Activated CD8-positive, alpha-beta memory T cell treated with anti-CD3 and anti-CD28 coated beads, Interleukin-2, amount 50 U/mL, for 24 hours (primary cell): Measurements from ENCODE around the gene NT5C2.

Experiments
- DNase-seq: peaks from one replicate; pipeline ENCODE4 v3.0.0-alpha.2; 2020; ENCODE audit errors: extremely low read depth

The NT5C2 gene

DNA sequence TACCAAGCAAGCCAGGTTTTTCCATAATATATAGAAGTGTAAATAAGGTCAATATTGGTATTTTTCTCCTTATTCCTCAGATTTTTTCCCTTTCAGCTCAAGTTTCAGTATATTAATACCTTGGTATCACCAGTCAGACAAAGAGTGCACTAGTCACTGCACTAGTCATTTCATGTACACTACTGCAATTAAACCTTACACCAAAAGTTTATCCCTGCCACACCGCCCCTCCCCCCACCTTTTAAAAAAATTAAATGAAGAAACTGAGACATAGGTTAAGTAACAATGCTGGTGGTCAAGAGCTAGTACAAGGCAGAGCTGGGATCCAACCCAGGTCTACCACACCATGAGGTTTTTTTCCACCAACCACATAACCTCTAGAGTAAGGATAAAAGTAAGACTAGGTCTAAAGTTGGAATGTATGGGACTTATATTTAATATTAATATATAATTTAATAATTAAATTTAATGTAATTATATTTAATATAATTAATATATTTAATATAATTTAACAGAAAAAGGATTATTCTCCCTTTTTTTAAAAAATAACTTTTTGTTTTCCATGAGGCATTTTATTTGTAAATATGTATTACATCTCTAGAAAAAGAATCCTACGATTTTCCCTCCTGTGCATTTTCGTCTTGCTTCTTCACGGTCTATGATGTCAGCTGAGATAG, 68.5 kb downstream of the NT5C2 start:
- no peak for DNase-seq

DNA sequence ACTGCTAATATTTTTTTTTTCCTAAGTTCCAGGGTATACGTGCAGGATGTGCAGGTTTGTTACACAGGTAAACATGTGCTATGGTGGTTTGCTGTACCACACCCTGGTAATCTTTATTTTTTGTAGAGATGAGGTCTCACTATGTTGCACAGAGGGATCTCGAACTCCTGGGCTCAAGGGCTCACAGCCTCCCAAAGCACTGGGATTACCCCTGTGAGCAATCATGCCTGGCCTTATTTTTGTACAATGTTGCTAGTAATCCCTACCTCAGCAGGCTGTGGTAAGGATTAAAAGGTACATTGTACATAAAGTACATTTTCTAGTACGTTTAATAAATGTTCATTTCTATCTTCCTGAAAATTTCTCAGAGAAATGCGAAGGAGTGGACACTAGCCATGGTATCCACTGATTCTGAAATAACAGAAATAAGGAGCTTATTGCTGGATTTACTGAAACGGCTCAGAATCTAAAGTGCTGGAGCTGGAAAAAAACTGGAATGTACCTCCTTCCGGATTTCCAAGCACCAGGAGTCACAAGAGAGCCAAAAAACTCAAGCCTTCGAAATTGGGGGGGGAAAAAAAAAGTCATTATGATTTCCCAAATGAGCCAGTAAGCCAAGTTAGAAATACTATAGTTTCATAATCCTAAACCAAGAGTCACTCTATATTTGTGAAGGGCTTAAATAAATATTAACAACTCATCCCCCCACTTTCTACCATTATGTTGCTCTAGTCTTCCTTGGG, 69.6 kb downstream of the NT5C2 start:
- no peak for DNase-seq

DNA sequence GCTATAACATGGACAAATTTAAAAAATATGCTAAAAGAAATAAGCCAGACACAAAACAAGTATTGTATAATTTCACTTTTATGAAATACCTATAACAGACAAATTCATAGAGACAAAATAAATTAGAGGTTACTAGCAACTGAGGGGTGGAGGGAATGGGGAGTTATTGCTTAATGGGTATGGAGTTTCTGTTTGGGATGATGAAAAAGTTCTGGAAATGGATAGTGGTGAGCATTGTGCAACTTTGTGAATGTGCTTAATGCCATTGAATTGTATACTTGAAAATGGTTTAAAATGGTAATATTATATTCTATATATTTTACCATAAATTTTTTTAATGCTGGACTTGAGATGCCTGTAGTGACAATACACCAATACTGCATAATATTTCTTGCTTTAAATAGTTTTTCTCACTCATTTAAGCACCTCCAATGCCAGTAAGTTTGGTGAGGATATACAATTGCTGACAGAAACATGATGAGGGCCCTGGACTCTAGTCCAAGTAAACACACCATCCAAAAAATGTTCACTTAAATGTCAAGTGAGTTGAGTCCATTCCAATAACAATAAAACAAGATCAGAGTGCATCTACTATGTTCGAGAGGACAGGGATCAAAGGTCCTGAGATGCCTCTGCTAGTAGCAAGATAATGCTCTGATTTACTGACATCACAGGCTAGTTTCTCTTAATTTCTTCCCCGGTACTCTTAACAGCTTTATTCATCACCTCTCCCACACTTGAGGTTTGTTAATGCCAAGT, 71.9 kb downstream of the NT5C2 start:
- DNase-seq = no peak

DNA sequence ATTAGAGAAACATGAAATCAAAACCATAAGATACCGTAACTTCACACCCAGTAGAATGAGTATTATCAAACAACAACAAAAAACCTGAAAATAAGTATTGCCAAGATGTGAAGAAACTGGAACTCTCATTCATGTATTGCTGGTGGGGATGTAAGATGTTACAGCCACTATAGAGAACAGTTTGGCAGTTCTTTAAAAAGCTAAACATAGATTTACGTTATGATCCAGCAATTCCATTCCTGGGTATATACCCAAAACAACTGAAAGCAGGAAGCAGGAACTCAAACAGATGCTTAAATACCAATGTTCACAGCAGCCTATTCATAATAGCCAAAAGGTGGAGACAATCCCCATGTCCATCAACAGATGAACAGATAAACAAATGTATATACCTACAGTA, 72.5 kb downstream of the NT5C2 start:
- no peak for DNase-seq

DNA sequence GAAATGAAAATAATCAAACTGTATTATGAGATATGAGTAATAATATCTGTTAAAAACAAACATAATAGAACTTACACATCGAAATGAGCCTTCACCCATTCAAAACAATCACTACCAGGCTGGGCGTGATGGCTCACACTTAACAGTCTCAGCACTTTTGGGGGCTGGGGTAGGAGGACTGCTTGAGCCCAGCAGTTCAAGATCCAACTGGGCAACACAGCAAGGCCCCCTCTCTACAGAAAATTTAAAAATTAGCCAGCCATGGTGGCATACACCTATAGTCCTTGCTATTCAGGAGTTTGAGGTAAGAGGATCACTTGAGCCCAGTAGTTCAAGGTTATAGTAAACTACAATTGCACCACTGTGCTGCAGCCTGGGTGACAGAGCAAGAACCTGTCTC, 75.8 kb downstream of the NT5C2 start:
- DNase-seq = no peak

DNA sequence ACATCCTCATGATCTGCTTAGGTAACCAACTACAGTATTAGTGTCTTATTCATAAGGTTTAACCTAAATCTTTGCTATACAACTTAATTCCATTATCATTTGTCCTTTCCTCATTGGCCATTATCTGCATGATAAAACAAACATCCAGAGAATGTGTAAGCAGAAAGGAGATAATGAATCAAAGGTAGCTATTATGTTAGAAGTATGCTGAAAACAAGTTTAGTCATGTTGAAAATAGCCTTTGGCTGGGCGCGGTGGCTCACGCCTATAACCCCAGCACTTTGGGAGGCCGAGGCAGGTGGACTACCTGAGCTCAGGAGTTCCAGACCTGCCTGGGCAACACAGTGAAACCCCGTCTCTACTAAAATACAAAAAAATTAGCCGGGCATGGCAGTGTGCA, 78.2 kb downstream of the NT5C2 start:
- DNase-seq = no peak

DNA sequence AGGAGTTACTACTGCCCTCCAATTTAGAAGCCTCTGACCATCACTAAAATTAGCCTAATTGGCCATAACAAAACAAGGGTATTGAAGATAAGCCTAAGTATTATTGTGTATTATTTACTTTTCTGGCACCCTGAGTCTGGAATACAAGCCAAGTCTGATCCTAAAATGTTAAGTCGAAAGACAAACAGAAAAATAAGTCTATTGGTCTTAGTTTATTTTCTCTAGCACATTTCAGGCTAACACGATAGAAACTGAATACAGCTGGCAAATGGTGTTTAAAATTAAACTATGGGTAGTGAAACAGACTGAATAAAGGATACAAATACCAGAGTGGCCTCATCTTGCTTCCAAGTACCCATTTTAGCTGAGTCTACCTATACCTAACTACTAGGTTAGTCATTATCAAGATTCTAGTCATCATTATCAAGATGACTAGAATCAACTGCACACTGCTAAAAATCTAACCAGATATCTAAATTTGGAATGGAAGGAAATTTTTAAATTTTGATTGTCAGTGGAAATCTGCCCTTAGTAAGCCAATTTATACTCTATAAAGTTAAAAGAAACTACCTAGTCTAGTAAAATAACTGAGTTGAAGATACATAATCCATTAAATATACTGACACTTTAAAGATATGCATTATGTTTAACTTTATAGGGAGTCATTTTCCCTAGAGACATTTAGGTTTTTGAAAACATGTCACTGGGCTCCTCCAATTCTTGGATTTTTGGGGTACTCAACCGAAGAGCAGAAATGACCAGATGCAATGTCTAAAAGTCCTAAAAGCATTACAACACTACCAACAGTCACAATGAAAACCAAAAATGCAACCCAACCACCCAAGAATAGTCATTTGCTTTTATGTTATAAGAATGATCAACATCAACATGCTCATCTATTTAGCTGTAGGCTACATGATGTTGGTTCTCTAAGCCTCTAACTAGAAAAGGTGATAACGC, 80.9 kb downstream of the NT5C2 start:
- DNase-seq = no peak

DNA sequence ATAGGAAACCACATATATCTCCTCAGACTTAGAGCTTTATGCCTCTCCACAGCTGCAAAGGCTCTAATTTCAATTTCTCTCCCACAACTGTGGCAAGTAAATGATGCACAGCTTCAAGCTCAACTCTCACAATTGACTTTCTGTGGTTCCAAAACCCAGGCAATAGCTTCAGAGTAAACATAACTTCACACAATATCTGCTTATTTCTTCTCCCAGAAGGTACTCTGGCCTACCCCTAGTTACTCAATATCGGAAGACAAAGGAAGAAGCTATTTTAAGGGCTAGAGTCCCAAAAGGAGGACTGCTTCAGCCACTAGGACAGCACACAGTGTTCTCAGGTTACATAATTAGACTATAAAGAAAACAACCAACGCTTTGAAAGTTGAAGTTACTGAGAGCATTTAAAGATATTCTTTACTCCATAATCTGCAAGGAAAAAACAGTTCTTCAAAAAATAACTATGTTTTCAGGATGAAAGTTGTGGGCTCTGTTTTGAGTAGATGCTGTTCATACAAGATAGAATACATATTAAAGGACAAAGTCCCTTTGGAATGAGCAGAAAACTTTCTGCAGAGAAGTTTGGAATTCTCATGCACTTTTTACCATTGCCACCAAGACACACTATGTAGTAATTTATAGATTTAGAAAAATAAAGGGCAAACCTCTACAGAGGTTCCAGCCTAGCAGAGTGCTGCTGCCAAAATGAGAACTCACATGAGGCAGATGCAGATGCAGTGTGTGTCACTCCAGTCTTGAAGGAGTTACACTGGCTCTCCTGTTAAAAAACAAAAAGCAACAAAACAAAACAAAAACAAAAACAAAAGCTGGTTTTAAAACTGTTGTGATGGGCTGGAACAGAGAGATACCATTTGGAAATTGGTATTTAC, 81.8 kb downstream of the NT5C2 start:
- no peak for DNase-seq

DNA sequence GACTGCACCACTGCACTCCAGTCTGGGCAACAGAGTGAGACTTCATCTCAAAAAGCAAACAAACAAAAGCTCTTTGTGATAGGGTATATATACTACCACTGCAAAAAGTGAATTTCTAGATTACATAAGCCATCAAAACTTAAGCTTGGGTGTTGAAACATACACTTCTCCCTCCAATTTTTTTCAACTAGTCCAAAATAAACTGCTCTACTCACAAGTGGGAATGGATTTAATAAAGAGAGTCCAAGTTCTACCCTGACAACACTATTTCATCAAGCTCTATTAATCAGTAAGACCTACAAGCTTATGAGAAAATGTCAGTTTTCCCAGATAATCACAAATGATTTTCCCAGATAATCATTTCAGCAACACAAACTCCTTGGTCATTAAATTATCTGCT, 82.7 kb downstream of the NT5C2 start:
- no peak for DNase-seq

DNA sequence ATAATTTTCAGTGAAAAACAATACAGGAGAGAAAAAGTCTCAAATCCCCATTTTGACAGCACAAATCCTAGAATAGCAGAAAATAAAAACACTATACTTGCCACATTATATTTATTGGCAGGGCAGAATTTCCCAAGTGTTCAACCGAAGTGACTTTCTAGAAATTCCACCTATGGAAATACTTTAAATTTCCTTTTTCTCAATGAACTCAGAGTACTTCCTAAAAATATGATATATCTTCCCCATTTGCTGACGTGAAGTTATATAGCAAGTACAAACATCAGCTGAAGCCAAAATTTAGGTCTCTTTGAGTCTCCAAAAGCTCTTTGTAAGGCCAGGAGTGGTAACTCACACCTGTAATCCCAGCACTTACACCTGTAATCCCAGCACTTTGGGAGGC, 83.3 kb downstream of the NT5C2 start:
- DNase-seq = no peak

DNA sequence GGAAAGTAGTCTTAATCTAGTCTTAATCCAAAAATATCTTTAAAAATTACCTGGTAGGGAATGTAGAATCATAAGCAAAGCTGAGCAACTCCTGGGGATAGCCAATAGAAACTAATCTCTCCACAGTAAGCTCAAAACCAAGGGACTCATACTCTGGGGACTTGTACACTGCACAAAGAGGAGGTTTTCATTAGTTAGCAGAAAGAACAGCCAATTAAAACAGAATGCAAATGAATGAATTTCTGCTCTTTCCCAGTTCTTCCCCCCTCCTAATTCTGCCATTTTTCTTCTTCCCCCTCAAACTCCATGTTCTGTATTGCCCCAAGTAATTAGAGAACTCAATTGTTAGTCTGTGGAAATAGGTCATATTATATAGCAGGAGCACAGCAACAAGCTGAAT, 86.5 kb downstream of the NT5C2 start:
- no peak for DNase-seq

DNA sequence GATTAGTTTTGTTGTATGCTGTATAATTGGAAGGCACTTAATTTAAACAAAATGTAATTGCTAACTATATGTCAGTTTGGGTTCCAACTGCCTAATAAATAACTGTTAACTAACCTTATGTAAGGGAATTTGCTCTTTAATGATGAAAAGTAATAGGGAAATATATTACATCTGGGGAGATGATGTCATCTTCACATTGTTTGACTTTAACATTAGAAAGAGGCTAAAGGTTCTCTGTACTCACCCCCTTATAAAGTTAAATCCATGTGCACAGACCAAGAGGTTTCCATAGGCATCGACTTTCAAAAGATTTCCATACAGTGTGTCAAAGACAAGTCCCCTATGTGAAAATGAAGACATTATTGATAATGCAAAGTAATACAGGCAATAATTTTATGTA, 87.6 kb downstream of the NT5C2 start:
- DNase-seq = no peak

DNA sequence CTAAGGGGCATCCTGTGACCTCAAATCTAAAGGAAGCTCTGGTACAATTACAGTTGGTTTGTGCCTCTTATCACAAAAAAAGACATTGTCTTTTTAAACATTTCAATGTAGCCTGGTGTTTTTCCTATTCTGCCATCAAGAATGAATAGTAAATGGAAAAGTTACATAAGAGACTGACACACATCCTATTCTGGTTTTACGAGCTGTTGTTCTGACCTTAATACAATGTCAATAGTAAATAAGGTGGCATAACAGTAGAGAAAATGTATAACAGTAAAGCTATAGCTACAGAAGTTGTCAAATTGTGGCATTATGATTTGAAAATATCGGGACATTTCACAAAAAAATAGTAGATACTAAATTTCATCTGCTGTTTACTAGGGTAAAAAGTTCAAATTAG, 88.4 kb downstream of the NT5C2 start:
- DNase-seq = no peak

DNA sequence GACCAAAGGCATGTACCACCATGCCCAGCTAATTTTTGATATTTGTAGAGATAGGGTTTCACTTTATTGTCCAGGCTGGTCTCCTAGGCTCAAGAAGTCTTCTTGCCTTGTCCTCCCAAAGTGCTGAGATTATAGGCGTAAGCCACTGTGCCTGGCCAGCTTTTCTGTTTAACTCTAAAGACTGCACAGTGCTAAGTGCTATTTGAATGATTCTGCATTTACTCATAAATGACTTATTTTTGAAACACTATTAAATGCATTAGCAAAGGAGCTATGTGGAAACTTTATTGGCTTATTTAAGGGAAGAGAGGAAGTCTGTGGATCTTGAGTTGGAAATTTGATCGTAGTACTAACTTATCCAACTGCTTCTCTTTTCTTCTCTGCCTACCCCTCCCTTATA, 89.1 kb downstream of the NT5C2 start:
- no peak for DNase-seq

DNA sequence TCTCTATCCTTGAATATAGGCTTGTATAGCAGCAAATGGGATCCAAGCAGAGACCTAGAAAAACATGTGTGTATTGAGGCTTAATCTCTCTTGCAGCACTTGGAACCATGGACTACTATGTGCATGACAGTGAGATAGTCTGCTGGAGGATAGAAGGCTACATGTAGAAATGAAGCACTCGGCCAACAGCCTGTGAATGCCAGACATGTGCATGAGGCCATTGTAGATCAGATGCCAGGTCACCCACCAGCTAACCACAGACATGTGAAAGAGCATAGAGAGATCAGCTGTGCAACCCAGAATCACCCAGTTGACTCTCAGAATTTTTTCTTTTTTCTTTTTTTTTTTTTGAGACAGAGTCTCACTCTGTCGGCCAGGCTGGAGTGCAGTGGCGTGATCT, 90.9 kb downstream of the NT5C2 start:
- no peak for DNase-seq

DNA sequence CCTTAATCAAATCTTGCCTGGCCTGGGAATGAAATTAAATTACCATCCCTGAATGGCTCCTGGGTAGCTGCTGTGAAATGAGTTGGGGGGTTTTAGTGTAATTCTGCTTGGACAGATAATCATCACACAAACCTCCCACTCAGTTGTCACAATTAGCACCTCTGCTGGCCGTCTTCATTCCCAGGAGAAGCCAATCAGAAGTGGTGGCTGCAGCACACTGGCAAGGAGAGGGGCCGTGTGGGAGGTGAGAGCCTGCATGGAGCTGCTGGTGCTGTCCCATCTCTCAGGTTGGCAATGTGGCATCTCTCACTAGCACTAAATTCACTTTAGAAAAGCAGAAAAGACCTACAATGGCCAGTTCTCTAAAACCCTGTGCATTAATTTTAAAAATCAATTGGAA, 92.5 kb downstream of the NT5C2 start:
- no peak for DNase-seq

DNA sequence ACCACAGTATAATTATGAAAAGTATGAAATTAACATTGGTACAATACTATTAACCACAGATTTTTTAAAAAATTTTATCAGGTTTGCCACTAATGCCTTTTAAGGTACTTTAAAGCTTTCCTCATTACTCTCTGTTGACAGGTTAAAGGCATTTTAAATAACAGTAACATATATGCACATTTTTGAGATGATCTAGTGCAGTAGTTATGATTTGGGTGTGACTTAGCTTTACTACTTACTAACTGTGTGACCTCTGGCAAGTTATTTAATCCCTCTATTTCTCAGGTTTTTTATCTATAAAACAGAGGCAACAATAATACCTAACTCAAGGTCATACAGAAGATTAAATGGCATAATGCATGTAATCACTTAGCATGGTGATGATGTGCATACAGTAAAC, 94.8 kb downstream of the NT5C2 start:
- no peak for DNase-seq

DNA sequence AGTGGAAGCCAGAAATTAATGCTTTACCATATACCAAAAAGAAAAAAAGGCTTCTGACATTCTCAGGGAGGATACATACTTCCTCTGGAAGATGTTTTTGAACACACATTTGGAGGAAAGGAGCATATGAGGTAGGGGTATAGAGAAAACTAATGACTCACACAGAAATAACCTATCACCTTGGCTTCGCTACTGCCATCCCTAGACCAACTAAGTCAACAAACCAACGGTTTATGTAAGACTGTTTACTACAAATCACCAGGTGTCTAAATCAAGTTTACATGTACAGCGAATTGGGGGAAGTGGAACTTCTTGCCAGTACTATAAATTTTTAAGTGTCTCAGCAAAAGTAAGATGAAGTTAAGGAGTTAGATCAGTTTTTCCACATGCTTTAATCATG, 96.9 kb downstream of the NT5C2 start:
- no peak for DNase-seq

DNA sequence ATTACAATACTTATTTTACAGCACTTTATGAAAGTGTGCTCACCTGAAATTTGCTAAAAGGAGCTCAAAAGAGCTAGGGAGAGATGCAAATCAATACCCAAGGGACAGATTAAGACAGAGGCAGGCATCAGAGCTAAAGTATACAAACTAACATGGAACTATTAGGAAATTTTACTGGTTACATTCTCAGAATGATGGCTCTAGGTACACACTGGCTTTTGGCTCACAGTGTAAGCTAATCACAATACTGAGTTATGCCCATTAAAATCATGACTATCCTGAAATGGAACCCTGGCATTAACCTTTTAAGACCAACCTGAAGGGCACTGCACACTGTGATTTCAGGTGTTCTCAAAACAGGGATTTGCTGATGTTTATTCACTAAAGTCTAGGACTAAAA, 98.1 kb downstream of the NT5C2 start:
- DNase-seq = no peak

DNA sequence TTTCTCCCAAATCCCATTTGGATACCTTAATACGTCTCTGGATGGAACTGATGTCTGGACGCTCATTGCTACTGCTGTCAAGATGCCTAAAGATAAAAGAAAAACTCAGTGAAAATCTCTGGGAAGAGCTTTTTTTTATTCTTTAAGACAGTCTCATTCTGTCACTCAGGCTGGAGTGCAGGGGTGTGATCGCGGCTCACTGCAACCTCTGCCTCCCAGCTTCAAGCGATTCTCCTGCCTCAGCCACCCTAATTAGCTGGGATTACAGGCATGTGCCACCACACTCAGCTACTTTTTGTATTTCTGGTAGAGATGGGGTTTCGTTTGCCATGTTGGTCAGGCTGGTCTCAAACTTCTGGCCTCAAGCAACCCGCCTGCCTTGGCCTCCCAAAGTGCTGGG, 102.2 kb downstream of the NT5C2 start:
- no peak for DNase-seq

DNA sequence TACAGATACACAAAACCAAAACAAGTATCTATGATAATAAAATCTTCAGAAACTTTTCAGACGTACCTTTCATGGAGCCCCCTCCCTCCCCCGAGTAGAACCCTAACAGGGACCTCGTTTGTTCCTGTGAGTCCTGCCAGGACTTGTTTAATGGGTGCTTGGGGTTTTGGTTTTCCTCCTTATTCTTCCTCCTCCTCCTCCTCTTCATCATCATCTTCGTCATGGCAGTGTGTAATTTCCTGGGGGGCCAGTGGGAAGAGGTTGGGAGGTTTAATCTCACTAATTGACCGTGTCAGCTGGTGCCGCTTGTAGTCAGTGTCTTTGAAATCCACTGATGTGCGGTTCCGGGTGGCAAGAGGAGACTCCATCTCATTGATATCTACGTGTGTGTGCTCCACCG, 103.6 kb downstream of the NT5C2 start:
- DNase-seq = no peak
